Measurements from ENCODE around the gene DEUP1. TPM values are rescaled to one million over a fixed set of nuclear protein-coding genes. Genes with fewer than 3 reads are reported as not detected.

The DEUP1 gene
- total RNA-seq, result 0.39 TPM in 1 of 2 replicates, not detected in the other

DNA sequence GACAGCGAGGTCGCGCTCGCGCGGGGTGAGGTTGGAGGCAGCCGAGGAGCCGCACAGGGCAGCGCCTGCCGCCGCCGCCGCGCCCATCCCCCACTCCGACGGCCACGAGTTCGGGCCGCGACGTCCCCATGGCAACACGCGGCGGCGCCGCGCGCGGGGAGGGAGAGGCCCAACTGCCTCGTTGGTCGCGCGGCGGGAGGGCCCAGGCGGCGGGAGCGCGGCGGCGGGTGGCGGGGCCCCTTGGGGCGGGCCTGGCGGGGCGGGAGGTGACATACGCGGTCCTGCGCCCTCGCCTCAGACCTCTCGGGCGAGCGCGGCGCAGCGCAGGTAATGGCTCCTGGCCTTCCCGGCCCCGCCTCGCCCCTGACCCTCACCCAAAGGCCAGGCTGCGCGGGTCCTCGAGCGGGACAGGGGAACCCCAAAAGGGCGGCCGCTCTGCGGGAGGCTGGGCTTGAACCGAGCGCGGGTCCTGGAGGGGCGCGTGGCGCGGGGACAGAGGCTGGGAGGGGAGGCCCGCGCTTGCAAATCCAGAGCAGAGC, at the start of gene DEUP1:
Gene DEUP1 (plus strand): TSS at position 297 of the 539 bp plus-strand sequence. CDS start 1,518 bp downstream, outside the sequence.

Other genes starting within 250 kb of the DEUP1 start
- gene SLC36A4, start 132.8 kb upstream of the DEUP1 start, total RNA-seq, result 16.1 and 16.7 TPM in 2 replicates
- gene SMCO4, start 212.6 kb downstream of the DEUP1 start, total RNA-seq, result 8.9 and 11.8 TPM in 2 replicates